Endothelial cell of umbilical vein (primary cell): ENCODE measurements around the gene TMEM18.

Experiments
- EZH2 ChIP-seq: IDR thresholded peaks from 2 replicates; pipeline ENCODE4 v1.6.1; 2012; ENCODE audit warnings: borderline replicate concordance, low read depth, mild to moderate bottlenecking, moderate library complexity, low read length, inconsistent platforms; ENCODE audit not compliant: severe bottlenecking
- POLR2A ChIP-seq: IDR thresholded peaks from 2 replicates; pipeline ENCODE4 v1.6.1; 2012; ENCODE audit warnings: low read depth, mild to moderate bottlenecking, control low read depth, low read length
- POLR2AphosphoS5 ChIP-seq: IDR thresholded peaks from 2 replicates; pipeline ENCODE4 v1.6.1; 2012; ENCODE audit warnings: low read depth, mild to moderate bottlenecking, control low read depth, low read length, moderate library complexity; ENCODE audit not compliant: insufficient read depth
- TF ChIP-seq, protein P1 (sequence below), 2 donors: IDR thresholded peaks; 1 replicate in 1 of 2; 2 replicates in 1 of 2; pipeline ENCODE4 v1.5.1; 2011; ENCODE audit warnings: low read length in 2 of 2, mild to moderate bottlenecking in 2 of 2, moderate library complexity in 2 of 2, control low read depth in 1 of 2, inconsistent platforms in 1 of 2, low read depth in 1 of 2; ENCODE audit not compliant: insufficient read depth in 1 of 2; ENCODE audit errors: extremely low read depth in 1 of 2

DNA sequence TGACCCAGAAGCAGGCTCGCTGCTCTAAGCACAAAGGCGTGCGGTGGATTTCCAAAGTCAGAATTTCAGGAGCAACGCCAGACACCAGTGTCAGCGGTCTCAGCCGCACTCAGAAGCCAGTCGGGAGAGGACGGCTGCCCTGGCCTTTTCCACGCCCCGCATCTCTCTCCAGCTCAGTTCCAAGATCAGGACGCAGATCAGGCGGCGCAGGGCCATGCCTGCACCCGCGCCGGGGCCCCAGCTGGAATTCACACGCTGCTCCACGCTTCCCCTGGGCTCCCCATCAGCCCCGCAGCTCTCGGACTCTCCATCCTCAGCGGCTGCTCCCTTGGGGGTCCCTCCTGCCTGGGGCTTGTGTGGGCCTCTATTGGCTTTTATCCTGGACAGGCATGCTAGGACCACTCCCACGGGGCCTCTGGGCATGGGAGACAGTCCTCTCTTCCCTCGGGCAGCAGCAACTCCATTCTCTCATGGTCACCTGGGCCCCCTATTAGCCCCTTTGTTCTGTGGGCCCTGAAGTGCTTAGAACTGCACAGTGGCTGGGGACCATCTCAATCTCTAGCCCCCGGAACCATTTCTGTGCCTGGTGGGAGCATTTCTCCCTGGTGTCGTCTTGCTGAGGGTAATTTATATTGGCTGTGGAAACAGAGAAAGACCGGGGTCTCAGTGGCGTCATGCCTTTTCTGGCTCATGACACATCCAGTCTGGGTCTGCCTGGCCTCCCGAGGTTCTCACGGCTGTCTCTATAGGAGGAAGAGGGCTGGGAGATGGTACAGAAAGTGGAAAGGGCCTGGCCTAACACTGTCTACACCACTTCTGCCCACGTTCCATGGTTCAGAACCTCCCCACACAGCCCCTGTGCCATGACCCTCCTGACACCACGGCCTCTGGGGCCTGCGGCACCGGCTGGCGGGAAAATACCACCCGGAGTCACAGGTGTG is 14.9 kb upstream of the TMEM18 start:
- no peak for TF ChIP-seq POLR2A
- TF ChIP-seq, protein P1, sequence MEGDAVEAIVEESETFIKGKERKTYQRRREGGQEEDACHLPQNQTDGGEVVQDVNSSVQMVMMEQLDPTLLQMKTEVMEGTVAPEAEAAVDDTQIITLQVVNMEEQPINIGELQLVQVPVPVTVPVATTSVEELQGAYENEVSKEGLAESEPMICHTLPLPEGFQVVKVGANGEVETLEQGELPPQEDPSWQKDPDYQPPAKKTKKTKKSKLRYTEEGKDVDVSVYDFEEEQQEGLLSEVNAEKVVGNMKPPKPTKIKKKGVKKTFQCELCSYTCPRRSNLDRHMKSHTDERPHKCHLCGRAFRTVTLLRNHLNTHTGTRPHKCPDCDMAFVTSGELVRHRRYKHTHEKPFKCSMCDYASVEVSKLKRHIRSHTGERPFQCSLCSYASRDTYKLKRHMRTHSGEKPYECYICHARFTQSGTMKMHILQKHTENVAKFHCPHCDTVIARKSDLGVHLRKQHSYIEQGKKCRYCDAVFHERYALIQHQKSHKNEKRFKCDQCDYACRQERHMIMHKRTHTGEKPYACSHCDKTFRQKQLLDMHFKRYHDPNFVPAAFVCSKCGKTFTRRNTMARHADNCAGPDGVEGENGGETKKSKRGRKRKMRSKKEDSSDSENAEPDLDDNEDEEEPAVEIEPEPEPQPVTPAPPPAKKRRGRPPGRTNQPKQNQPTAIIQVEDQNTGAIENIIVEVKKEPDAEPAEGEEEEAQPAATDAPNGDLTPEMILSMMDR (IDR thresholded peaks at IDR 0.05; ENCODE audit: extremely low read depth in 1 of 2, insufficient read depth in 1 of 2, low read depth in 1 of 2, low read length in 2 of 2), result no peak
- no peak for TF ChIP-seq EZH2
- TF ChIP-seq POLR2AphosphoS5, result no peak
